Fibroblast of gingiva (primary cell): ENCODE results near the gene KDM5A.
"Not testable (repeated sequence)": the region's sequence is repeated elsewhere in the genome, so short reads cannot be mapped to it uniquely, and the experiment has no call there.

ENCODE experiments used
- DNase-seq: peaks from one replicate; pipeline ENCODE4 v3.0.0-alpha.2; 2011; ENCODE audit warnings: low read depth

Gene KDM5A

DNA sequence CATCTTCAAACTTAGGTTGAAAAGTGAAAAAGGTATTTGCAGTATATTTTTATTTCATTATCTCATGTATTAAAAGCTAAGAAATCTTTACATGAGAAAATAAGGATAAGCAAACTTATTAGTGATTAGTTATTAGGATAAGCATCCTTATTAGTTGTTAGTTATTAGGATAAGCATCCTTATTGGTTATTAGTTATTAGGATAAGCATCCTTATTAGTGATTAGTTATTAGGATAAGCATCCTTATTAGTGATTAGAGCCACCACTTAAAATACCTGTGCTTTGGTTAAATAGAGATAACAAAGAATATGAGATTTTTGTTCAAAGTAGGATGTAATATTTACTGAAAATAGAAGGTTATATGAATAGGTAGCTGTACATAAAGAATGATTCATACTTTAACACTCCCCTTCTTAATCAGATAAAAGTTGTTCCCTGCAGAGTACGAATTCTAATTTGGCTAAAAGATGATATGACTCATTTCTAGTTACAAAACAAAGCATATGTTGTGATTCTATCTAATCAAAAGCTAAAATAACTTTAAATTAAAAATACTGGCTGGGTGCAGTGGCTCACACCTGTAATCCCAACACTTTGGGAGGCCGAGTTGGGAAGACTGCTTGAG, 56.4 kb downstream of the KDM5A start:
- DNase-seq: no peak

DNA sequence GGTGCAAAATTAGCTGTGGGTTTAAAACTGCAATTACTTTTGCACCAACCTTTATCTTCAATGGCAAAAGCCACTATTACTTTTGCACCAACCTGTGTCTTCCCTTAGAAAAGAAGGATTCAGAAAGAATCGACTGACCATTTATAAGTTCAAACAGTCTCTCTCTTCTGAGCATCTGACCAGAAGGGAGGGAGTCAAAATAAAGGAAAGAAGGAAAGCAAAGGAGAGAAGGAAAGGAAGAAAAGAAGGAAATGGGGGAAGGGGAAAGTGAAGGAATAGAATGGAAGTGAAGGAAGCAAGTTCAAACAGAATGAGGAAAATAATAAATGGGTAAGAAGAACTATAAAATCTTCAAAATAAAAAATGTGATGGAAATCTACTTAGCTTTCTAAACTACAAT, 57.8 kb downstream of the KDM5A start:
- no peak for DNase-seq

DNA sequence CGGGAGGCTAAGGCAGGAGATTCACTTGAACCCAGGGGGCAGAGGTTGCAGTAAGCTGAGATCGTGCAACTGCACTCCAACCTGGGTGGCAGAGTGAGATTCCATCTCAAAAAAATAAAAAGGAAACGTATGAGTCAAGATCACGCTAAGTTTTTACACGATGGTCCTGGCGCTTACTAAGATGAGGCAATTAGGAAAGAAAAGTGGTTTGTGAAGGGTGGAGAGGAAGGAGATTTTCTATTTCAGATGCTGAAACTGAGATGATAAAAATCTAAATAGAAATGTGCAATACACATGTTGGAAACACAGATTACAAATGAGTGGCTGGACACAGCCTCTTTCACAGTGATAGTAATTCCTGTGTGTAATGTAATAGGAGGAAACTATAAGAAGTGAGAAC, 63.2 kb downstream of the KDM5A start:
- no peak for DNase-seq

DNA sequence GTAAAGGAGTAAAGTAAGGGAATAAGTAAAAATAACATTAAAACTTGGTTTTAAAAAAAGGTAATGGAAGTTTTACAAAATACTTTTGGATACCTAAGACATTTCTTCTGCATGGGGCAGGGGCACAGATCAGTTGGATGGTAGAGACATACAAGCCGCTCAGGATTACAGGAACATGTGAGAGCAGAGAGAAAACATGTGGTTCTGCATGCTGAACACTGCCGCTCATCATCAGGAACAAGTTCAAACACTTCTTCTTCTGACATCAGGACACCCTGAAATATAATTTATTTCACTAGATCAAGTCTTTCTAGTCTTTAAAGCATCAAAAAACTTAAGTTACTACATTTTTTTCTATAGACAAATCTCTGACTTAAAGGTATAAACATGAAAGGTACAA, 65.6 kb downstream of the KDM5A start:
- no peak for DNase-seq

DNA sequence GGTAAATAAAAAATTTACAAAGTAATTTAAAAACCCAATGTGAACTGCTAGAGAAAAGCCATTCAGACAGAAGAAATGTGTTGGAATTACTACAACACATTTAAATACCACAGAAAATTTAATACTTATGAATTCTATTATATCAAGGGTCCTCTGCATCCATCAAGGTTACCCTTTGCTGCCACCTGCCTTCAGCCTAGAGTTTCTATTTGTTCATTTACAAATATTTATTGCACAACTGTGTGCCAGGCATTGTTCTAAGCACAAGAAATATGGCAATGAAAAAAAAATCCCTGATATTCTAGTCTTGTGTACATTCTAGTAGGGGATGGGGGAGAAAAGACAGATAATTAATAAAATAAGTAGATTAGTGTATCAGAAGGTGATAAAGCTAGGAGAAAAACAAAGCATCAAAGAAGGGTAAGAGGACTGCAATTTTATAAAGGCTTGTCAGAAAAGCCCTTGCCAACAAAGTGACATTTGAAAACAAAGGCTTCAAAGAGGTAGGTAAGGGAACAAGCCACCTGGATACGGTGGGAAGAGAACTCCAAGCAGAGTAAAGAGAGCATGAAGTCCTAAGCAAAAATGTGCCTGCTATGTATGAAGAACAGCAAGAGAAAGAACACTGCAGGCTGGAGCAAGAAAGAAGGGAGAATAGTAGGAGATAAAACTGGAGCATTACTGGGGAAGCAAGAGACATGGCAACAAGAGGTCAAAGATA, 67.4 kb downstream of the KDM5A start:
- no peak for DNase-seq

DNA sequence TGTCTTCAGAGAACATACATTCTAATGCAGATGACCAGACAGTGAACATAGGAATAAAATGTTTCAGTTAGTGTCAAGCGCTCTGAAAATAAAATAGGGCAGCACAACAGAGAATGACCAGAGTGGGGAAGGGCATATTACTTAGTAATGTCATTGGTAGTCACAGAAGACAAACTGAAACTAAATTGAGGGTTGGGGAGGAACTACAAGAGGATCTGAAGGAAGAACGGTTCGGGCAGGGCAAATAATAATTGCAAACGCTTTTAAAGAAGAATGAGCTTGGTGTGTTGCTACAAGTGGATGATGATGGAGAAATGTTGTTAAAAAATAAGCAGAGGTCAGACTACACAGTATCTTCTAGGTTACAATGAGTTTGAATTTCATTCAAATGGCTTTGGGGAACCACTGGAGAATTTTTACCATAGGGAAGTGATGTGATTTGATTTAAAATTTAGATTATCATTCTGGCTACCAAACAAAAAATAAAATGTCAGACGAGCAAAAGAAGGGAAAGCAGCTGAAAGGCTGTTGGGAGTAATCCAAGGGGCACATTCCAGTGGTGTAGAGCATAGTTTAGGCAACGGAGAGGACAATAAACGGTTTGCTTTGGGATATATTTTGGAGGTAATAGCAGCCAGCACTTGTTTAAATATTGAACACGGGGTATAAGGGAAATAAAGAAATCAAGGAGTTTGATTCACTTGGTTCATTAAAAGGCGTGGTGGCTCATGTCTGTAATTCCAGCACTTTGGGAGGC, 70.2 kb downstream of the KDM5A start:
- no peak for DNase-seq

DNA sequence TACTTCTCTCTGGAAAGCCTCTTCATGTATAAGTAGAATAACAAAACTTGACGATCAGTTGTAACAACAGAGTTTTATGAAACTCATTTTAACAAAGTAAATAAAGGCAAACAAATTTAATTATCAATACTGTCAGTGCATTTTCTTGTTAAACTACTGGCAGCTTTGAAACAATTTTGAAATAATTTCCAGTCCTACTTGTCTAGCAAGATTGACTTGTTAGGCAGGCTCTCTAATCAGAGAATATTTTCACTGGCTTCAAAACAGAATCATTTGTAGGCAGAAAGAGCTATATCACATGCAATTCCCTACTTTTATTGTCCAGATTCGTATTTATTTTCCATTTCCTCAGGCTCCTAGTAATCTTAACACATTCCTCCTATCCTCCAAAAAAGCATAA, 80.6 kb downstream of the KDM5A start:
- DNase-seq: no peak

- DNase-seq: no peak
Observed at GRCh38 chr12:307406-307805, 81.7 kb downstream of the KDM5A start.

GRCh38 chr12:304805-305204, 84.3 kb downstream of the KDM5A start:
- no peak for DNase-seq

DNA sequence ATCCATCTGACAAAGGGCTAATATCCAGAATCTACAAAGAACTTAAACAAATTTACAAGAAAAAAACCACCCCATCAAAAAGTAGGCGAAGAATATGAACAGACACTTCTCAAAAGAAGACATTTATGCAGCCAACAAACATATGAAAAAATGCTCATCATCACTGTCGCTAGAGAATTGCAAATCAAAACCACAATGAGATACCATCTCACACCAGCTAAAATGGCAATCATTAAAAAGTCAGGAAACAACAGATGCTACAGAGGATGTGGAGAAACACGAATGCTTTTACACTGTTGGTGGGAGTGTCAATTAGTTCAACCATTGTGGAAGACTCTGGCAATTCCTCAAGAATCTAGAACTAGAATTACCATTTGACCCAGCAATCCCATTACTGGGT, 86.4 kb downstream of the KDM5A start:
- DNase-seq: not testable (repeated sequence)

- DNase-seq: not testable (repeated sequence)
Observed at GRCh38 chr12:300166-300565, 89.0 kb downstream of the KDM5A start.

- DNase-seq: not testable (repeated sequence)
Observed at GRCh38 chr12:299511-299910, 89.6 kb downstream of the KDM5A start.

- not testable (repeated sequence) for DNase-seq
Observed at GRCh38 chr12:298059-298458, 91.1 kb downstream of the KDM5A start.

DNA sequence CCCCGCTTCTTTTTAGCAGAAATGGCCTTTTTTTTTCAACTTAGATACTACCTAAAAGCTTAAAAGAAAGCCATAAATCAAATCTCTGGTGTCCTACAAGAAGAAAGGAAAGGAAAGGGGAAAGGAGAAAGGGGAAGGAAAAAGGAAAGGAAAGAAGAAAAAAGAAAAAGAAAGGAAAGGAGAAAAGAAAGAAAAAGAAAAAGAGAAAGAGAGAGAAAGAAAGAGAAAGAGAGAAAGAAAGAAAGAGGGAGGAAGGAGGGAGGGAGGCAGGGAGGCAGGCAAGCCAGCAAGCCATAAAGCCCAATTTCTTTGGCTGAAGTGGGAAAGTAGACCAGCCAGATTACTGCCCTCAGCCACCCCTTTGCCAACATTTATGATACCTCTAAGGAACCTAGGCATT, 94.0 kb downstream of the KDM5A start:
- DNase-seq: no peak

DNA sequence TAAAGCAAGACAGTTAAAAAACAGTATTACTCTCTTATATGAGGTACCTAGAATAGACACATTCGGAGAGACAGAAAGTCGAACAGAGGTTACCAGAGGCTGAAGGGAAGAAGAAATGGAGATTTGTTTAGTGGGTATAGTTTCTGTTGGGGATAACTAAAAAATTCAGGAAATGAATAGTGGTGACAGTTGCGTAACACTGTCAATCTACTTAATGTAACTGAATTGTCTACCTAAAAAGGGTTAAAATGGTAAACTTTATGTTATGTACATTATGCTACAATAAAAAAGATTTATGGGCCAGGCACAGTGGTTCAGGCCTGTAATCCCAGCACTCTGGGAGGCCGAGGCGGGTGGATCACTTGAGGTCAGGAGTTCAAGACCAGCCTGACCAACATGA, 95.9 kb downstream of the KDM5A start:
- DNase-seq: no peak

DNA sequence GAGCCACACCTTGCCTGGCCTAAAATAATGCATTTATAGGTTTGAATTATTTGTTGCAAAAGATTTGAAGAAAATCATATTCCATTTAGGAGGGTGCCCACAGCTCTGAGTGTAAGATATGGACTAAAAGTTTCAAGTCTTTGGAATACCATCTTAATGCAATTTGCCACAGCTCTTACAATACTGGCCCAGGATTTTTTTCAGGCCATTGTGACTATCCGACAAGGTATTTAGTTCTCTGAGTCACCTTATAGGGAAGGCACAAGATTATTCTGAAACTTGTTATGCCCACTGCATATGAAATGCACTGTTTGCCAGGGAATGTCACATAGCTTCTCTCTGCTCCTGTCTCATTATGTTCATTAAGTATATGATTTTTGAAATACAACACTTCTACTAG, 96.9 kb downstream of the KDM5A start:
- no peak for DNase-seq

DNA sequence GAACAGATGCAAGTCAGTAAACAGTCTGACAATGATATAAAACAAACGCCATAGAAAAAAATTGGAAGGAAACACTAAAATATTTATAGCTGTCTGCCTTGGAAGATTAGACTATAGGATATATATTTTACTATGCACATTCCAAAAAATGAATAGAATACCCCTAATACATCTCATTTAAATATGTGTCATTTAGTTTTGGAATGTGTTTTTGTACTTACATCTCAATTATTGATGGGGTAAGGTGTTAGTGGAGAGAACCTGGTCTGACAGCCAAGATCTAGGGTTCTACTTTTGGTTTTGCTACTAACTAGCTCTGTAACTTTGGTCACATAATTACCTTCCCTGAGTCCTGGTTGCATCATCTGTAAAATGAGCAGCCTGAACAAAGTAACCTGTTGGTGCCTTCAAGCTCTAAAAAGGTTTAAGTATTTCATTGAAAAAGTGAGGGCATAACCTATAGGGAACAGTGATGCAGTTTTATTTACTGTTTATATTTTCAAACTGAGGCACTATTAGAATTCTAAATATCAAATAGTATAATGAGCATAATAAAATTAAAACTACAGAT, 97.9 kb downstream of the KDM5A start:
- DNase-seq: no peak

DNA sequence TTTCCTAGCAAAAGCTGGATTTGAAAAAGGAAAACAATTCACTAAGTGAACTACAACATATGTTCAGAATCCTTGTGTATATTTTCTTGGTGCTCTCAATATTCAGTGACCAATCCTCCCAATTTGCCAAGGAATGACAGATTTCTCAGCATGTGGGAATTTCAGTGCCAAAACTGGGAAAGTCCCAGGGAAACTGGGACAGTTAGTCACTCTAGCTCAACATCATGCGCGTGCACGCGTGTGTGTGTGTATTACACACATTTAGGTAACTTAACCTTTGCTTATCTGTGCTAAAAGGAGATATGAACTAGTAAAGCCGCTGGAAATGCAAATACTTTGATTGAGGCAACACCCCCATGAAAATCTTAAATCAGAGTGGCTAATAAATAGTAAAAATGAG, 100.4 kb downstream of the KDM5A start:
- peak; percentile 68 for DNase-seq

GRCh38 chr12:286531-287300, 102.4 kb downstream of the KDM5A start:
- DNase-seq: no peak

GRCh38 chr12:278046-278445, 111.1 kb downstream of the KDM5A start:
- DNase-seq: no peak

DNA sequence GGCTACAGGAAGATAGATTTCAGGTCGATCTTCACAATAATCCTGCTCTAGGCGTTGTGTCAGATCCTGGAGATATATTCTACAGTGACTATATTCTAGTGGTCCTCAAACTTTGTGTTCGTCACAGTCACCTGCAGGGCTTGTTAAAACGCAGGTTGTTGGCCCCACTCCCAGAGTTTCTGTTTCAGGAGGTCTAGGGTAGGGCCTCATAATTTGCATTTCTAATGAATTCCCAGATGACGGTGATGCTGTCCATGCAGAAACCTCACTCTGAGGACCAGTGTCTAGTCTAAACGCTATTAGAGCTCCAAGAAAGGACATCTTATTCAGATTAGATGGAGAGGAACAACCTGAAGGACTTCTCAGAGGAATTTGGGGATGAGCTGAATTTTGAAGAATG, 113.3 kb downstream of the KDM5A start:
- DNase-seq: no peak

- no peak for DNase-seq
Observed at GRCh38 chr12:273382-273781, 115.7 kb downstream of the KDM5A start.
